ENCODE data around the gene PPFIA1. TPM values are rescaled to one million over a fixed set of nuclear protein-coding genes. Genes with fewer than 3 reads are reported as not detected.

The PPFIA1 gene
- total RNA-seq, 1 donor from 2014 or later = 39.0 TPM

DNA sequence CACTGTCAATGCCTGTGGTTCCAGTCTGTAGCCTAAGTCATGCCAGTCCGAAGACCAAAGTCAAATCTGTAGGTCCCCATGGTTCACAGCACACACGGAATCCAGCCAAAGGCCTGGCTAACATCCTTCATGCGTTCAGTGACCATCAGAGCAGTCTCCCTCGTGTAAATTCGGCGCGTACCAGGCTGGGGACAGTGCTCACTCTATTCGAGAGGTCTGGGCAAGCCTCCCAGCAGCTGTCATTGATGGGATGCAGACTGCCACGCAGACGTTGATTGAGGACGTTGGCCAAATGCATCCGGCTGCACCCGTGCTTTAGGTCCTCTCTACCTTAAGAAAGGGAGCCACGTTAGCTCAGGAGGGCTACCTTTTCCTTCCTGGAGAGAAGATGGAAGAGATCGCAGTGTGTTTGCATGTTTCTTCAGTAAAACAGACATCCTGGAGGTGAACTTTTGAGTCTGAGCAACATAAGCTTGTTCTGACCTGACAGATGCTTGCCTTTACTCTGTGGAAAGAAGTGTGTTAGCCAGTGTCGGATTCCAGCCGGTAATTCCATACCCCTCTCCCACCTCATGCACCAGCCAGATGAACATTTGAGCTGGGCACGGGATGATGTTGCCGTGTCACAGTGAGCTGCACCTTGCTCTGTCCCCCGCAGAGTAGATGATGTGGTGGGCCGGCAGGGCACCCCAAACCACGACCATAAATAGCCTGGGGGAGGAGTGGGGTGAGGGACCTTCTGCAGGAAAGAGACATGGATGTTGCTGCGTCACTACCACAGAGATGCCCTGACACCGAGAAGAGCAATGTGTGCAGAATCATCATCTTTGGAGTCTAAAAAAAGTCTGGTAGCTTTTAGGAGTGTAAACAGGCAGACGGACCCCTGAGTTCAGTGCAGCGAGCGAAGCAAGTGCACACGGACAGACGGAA, 140.1 kb downstream of the PPFIA1 start:
- intact Hi-C loops (cut with micrococcal nuclease) = no loop called here

DNA sequence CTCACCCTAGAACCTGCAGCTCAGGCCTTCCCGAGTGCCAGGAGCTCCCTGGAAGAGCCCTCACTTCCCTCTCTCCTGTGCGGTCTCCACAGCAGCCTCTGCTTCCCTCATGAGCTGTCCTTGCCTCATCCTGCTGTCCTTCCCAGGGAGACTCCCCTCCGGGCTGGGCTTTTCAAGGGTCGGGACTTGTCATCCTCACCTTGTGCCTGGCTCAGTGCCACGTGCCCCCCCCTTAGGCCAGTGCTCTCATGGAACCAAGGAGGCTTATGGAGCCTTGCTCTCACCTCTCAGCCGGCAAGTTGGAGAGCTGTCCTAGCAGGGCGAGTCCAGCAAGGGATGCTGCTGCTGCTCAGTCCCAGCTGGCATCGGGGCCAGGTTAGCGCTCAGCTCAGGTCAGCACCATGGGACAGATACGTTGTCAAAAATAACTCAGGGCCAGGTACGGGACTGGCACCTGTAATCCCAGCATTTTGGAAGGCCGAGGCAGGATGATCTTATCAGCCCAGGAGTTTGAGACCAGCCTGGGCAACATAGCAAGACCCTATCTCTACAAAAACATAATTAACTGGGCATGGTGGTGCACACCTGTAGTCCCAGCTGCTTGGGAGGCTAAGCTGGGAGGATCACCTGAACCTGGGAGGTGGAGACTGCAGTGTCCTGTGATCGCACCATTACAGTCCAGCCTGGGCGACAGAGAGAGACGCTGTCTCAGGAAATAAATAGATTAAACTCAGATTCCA, 141.4 kb downstream of the PPFIA1 start:
- intact Hi-C loops (cut with micrococcal nuclease) = no loop called here

- intact Hi-C loops (cut with micrococcal nuclease) = no loop called here
These were observed 142.7 kb downstream of the PPFIA1 start for GRCh38 chr11:70413151-70413550.

- intact Hi-C loops (cut with micrococcal nuclease) = no loop called here
These were observed 144.0 kb downstream of the PPFIA1 start for GRCh38 chr11:70414341-70415100.

GRCh38 chr11:70415191-70415590, 144.7 kb downstream of the PPFIA1 start:
- intact Hi-C loops (cut with micrococcal nuclease) = no loop called here

DNA sequence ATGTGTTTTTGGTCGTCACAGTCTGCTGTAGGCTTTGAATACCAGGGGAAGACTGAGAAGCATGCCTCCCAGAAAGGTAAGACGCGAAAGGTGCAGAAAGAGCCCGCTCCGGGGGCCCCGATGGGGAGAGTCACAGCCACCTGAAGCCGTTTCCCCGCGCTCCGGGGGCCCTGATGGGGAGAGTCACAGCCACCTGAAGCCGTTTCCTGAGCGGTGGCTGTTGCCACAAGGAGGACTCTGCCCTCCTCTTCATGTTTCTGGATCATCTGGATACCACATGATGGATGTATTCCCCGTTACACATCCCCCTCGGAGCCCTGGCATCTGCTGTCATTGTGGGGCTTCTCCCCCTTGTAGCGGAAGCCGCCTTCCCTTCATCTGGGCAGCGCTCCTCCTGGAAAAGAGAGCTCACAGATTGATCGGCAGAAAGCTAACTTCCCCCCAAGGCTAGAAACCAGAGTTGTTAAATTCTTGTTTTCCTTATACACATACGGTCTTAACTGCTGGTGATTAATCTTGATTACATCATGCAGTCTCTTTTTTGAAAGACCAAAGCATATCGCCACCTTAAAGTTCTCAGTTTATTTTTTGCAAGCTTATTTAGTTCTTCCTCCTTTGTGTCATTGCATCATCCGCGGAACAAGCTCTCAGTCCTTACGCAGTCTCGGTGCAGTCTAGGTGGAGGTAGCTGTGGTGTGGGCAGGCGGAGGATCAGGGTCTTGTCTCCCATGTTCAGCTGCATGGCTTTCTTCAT, 145.3 kb downstream of the PPFIA1 start:
- intact Hi-C loops (cut with micrococcal nuclease) = no loop called here

DNA sequence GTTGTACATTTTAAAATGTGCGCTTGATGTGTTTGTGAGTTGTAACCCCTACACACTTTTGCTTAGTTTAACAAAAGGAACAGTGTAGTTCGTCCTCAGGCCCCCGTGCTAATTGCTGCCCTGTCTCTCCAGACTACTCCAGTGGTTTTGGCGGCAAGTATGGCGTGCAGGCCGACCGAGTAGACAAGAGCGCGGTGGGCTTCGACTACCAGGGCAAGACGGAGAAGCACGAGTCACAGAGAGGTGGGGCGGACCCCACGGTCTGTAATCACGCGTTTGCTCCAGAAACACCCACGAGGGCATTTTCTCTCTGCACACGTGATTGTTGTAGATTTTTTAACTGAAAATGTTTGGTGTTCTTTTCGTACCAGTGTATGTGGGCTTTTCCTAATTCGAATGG, 146.4 kb downstream of the PPFIA1 start:
- intact Hi-C loops (cut with micrococcal nuclease) = no loop called here

DNA sequence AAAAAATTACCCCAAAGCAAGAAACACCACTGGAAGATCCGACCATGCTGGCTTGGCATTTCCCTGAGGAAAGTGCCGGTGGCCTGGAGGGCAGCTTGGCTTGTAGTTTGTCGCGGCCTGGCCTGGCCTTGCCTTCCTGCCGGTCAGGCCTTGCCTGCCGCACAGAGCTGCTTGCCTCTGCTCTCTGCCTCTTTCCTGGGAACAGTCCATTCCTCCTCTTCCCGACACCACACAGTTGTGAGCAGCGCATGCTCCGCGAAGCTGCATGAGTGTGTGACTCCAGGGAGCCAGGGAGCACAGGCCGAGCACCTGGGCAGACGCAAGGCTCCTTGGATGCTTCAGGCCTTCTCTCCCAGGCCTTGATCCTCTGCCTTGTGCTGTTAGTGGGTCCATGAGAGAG, 147.6 kb downstream of the PPFIA1 start:
- intact Hi-C loops (cut with micrococcal nuclease) = no loop called here

- intact Hi-C loops (cut with micrococcal nuclease) = no loop called here
These were observed 149.0 kb downstream of the PPFIA1 start for GRCh38 chr11:70419307-70420007.

DNA sequence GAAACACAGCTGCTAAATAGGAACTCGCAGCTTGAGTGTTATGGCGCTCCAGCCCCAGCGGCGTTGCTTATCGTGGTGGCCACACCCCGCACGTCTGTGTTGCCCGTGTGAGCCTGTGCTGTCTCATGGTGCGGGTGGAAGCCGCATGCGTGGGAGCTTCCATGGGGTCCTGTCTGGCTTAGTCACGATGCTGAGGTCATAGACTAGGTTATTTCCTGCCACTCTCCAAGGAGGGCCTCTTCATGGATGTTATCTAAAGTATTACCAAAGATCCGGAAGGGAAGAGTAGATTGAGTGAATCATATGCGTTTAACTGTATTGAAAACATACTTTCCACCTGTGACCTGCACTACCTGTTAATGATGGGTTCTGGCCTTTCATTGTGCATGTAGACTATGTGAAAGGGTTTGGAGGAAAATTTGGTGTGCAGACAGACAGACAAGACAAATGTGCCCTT, 149.5 kb downstream of the PPFIA1 start:
- intact Hi-C loops (cut with micrococcal nuclease) = no loop called here

- intact Hi-C loops (cut with micrococcal nuclease) = no loop called here
These were observed 150.0 kb downstream of the PPFIA1 start for GRCh38 chr11:70420496-70420895.

DNA sequence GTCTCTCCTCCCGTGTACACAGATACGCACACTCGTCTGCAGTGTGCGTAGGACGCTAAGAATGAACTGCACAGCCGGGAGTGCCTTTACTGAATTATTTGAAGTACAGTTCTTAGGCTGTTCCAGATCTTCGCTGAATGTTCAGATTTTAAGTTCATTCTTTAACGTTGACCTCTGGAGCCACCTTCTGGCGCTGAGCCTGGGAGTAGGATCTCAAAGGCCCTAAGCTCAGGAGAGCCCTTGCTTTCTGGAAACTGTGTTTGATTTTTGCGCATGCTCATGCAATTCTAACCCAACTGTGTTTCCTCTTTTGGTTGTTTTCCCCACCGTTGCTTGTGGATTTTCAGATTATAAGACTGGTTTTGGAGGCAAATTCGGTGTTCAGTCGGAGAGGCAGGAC, 150.6 kb downstream of the PPFIA1 start:
- intact Hi-C loops (cut with micrococcal nuclease) = no loop called here

DNA sequence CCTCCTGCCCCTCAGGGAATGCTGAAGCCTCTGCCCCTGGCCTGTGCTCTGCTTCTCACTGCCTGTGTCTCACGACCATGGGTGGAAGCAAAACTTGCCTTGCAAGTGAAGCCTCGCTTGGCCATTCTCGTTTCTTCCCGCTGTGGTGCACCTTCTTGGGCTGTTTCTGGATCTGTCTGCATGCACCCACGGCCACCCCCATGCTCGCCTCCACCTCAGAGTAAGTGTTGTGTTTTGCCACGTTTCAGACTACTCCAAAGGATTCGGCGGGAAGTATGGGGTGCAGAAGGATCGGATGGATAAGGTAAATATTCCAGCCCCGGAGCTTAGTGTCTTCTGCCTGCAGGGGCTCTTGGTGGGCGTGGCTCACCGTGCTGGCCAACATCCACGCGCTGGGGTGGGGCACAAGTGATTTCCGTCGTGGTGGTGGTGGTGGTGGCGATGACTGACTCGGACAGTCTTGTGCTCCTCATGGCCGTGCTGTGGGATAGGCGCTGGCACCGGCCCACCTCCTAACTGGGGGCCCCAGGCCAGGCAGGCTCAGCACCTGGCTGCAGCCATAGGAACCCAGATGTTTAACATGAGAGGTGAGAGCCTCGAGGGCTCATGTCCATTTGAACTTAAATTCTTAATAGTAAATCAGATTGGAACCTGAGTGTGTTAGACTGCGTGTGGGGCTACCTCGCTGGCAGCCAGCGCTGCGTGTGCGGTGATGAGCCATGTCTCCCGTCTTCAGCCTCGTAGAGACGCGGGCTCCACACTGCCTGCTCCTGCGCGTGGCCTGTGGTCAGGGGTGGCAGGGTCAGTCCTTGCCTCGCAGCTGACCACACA, 152.4 kb downstream of the PPFIA1 start:
- intact Hi-C loops (cut with micrococcal nuclease) = no loop called here

- intact Hi-C loops (cut with micrococcal nuclease) = no loop called here
These were observed 153.3 kb downstream of the PPFIA1 start for GRCh38 chr11:70423523-70424505.

DNA sequence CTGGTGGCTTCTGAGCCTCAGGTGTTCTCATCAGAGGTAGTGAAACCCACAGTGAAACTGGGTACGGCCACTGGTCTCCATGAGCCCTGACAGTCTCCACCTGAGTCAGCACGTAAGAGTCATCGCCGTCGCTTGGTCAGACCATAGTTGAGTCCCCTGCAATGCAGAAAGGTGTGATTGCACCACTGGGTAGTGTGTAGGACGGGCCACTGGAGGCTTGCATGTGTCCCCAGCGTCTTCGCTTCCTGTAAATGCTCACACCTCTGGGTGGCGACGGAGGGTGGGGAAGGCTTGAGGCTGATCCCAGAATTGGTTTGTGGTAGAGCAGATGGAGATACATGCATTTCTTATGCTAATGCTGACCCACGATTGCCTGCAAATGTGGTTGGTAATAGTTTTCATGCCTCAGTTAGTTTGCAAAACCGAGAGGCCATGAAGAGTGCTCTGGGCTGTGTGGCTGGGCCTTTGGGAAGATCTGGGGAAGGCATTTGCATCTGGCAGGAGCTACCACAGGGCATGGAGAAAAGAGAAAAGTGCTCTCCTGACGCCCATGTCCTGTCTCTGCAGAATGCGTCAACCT, 154.4 kb downstream of the PPFIA1 start:
- intact Hi-C loops (cut with micrococcal nuclease) = no loop called here

DNA sequence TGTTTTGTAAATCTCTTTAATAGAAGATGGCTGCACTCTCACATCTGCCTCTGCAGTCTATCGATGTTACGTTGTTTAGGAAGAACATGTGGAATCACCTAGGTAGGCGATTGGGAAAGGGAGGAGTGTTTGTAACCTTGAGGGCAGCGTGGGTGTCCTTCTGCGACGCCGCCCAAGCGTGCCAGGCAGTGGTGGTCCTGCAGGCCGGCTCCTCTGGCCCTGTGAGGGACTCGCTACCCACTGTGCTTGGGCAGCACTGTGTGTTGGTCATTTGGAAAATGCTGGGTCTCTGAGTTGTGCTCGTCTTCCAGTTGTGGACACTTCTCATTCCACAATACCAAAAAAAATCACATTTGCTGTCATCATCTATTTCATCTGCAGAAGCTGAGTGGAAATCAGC, 156.9 kb downstream of the PPFIA1 start:
- intact Hi-C loops (cut with micrococcal nuclease) = no loop called here

GRCh38 chr11:70428701-70429427, 158.4 kb downstream of the PPFIA1 start:
- intact Hi-C loops (cut with micrococcal nuclease) = no loop called here
